Measurements from ENCODE around the gene RRP8.

GRCh38 chr11:6583584-6583983 lies 19.8 kb downstream of the RRP8 start:
- TF ChIP-seq SMC3 (conservative IDR thresholded peaks at IDR 0.05; ENCODE audit: poor library complexity) = no peak
- no peak for TF ChIP-seq CTCF (IDR thresholded peaks at IDR 0.05; ENCODE audit: poor library complexity, severe bottlenecking)
- no peak for TF ChIP-seq POLR2AphosphoS5 (IDR thresholded peaks at IDR 0.05)
- TF ChIP-seq RAD21 (conservative IDR thresholded peaks at IDR 0.05) = no peak
- no peak for TF ChIP-seq MXI1 (conservative IDR thresholded peaks at IDR 0.05; ENCODE audit: poor library complexity, severe bottlenecking)

All from neural cell (in vitro differentiated cells).